Peyer's patch (tissue), 4 donors: Measurements from ENCODE around the gene POLR3GL. TPM values are rescaled to one million over a fixed set of nuclear protein-coding genes. Genes with fewer than 3 reads are reported as not detected.

Experiments used
- DNase-seq, 3 donors: peaks; one replicate each; pipeline ENCODE4 v3.0.0-alpha.2; 2017 to 2019
- H3K27ac ChIP-seq, 4 donors: fragments of 200-600 bp; sonication (generic); one replicate each; pipeline ENCODE4 v1.5.1; 2016 to 2019
- H3K27me3 ChIP-seq, 2 donors: fragments of 200-600 bp; sonication (generic); one replicate each; pipeline ENCODE4 v1.5.1; 2019
- H3K36me3 ChIP-seq, 3 donors: fragments of 200-600 bp; sonication (generic); one replicate each; pipeline ENCODE4 v1.5.1; 2016 to 2019
- H3K4me1 ChIP-seq, 4 donors: fragments of 200-600 bp; sonication (generic); one replicate each; pipeline ENCODE4 v1.5.1; 2016 to 2019
- H3K4me3 ChIP-seq, 4 donors: fragments of 200-600 bp; sonication (generic); 1 replicate in 3 of 4; 2 replicates in 1 of 4; pipeline ENCODE4 v1.5.1; 2016 to 2019; ENCODE audit warnings: mild to moderate bottlenecking in 1 of 4
- H3K9me3 ChIP-seq, 4 donors: fragments of 200-600 bp; sonication (generic); one replicate each; pipeline ENCODE4 v1.5.1; 2016 to 2019; ENCODE audit warnings: mild to moderate bottlenecking in 1 of 4
- CTCF ChIP-seq, 6 experiments: fragments of 450-650 bp in 4 of 6; fragments of 200-600 bp in 2 of 6; sonication (generic) in 1 of 6; IDR thresholded peaks; one replicate each; pipeline ENCODE4 v1.5.1; 2017 to 2019; ENCODE audit warnings: antibody characterized with exemption in 6 of 6, mild to moderate bottlenecking in 3 of 6, moderate library complexity in 1 of 6
- POLR2A ChIP-seq, 2 donors: fragments of 450-650 bp; IDR thresholded peaks; one replicate each; pipeline ENCODE4 v1.5.1; 2017; ENCODE audit warnings: antibody characterized with exemption in 2 of 2, mild to moderate bottlenecking in 2 of 2, moderate library complexity in 2 of 2
- total RNA-seq, 4 donors: library from RNA; depleted of rRNA; stranded (reverse); fragments of >200 nt; gene quantifications; one replicate each; pipeline ENCODE4 v1.1.0, GENCODE V29; 2016

The POLR3GL gene
- total RNA-seq, 4 donors from 2014 or later = 8.7 to 25.6 (median 12.5) TPM

GRCh38 chr1:145994391-145995120, 30.1 kb downstream of the POLR3GL start:
- DNase-seq = peak in 2 of 3 donors; percentile 40 to 78
- H3K36me3 ChIP-seq = peaks cover 4 to 34% (median 5%) of the 10 kb centered on the region in 3 donors
- H3K27ac ChIP-seq = peak overlapping the region; percentile 94 to 99 (median 98)
- H3K27me3 ChIP-seq = no peaks in the 10 kb centered on the region
- H3K4me3 ChIP-seq = peak overlapping the region; percentile 66 to 83 (median 72)
- peaks cover 0 to 38% (median 7%) of the 10 kb centered on the region in 4 donors for H3K4me1 ChIP-seq
- H3K9me3 ChIP-seq = no peaks in the 10 kb centered on the region
- peak; percentile 18 to 60 for TF ChIP-seq POLR2A (IDR thresholded peaks at IDR 0.05)
- no peak for TF ChIP-seq CTCF (IDR thresholded peaks at IDR 0.05)

GRCh38 chr1:145995148-145995881, 30.8 kb downstream of the POLR3GL start:
- H3K27ac ChIP-seq = peak overlapping the region; percentile 94 to 99 (median 98)
- TF ChIP-seq CTCF (IDR thresholded peaks at IDR 0.05) (peak in 2 of 6 experiments; percentile 2 to 15), POLR2A (IDR thresholded peaks at IDR 0.05) (no peak)
- peak in 1 of 3 donors; percentile 15 for DNase-seq
- H3K36me3 ChIP-seq = peaks cover 4 to 34% (median 5%) of the 10 kb centered on the region in 3 donors
- H3K4me1 ChIP-seq = peaks cover 0 to 45% (median 11%) of the 10 kb centered on the region in 4 donors
- no peaks in the 10 kb centered on the region for H3K9me3 ChIP-seq
- H3K4me3 ChIP-seq = peak overlapping the region; percentile 66 to 83 (median 72)
- no peaks in the 10 kb centered on the region for H3K27me3 ChIP-seq

GRCh38 chr1:145995964-145996432, 31.5 kb downstream of the POLR3GL start:
- H3K9me3 ChIP-seq = no peaks in the 10 kb centered on the region
- peak in 1 of 3 donors; percentile 32 for DNase-seq
- peaks cover 4 to 34% (median 5%) of the 10 kb centered on the region in 3 donors for H3K36me3 ChIP-seq
- H3K4me3 ChIP-seq = peak overlapping the region; percentile 66 to 83 (median 72)
- H3K27me3 ChIP-seq = no peaks in the 10 kb centered on the region
- TF ChIP-seq CTCF (IDR thresholded peaks at IDR 0.05) (no peak), POLR2A (IDR thresholded peaks at IDR 0.05) (no peak)
- H3K4me1 ChIP-seq = peaks cover 0 to 45% (median 12%) of the 10 kb centered on the region in 4 donors
- peak overlapping the region; percentile 94 to 99 (median 98) for H3K27ac ChIP-seq

- H3K4me1 ChIP-seq = peaks cover 0 to 41% (median 12%) of the 10 kb centered on the region in 4 donors
Observed at GRCh38 chr1:145996433-145997015, 32.0 kb downstream of the POLR3GL start, which contains the start of gene TXNIP. Gene TXNIP (minus strand): TSS chr1:145996579. CDS start chr1:145996266, 313 bp downstream.

More at GRCh38 chr1:145996433-145997015, 32.0 kb downstream of the POLR3GL start, which contains the start of gene TXNIP:
- Histone ChIP-seq H3K9me3 (no peaks in the 10 kb centered on the region), H3K36me3 (peaks cover 4 to 34% (median 5%) of the 10 kb centered on the region in 3 donors), H3K27ac (peak within 1 kb of the TSS; percentile 94 to 99 (median 98)), H3K4me3 (peak within 1 kb of the TSS; percentile 66 to 83 (median 72)), H3K27me3 (no peaks in the 10 kb centered on the region)
- TF ChIP-seq CTCF (IDR thresholded peaks at IDR 0.05) (no peak), POLR2A (IDR thresholded peaks at IDR 0.05) (peak; percentile 99)
- peak; percentile 98 to 100 (median 99) for DNase-seq
